ENCODE results near the gene NPHP4. TPM values are rescaled to one million over a fixed set of nuclear protein-coding genes. Genes with fewer than 3 reads are reported as not detected.

Gene NPHP4
- polyA plus RNA-seq, 3 donors, result 0.39 to 13.7 (median 1.2) TPM

DNA sequence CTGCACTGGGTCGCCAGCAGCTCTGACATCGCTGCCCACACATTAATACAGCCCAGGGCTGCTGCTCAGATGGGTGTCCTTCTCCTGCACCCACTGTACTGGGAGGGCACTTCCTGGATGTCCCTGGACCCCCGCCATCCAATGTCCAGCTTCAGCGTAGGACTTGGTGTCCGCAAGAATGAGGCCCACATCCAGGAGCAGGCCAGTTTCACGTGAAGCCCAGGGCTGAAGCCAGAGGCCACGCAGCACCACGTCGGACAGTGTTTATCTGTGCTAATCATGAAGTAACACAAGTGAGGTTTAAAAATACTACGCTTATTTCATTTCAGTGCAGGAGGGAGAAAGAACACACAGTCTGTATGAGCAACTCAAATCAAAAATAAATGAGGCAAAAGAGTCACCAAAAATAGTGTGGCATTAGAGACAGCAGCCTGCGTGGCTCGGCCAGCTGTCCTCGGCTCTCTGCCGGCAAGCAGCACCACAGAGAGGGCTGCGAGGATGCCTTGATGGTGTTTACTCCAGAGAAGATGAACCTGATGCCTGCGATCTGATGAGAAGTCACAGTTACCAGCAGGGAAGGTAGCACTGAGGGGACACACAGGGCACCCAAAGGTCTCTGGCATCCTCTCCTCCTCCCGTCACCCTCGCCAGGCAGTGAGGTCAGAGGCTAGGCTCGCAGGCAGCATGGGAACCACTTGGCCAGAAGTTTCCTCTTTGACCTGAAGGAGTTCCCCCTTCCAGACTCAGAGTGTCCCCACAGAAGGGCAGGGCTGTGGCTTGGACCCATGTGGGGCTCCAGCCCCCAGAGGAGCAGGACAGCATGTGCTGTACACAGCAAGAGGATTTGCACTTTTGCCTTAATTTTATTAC lies 22.1 kb upstream of the NPHP4 start:
- Histone ChIP-seq H3K9me3 (replicated peaks in 1 of 2; ENCODE audit: control insufficient read depth in 1 of 2, insufficient read depth in 1 of 2, low read length in 2 of 2) (no peaks in the 10 kb centered on the region), H3K79me2 (ENCODE audit: insufficient read depth, low read length) (no peaks in the 10 kb centered on the region), H3K4me1 (ENCODE audit: control insufficient read depth in 1 of 2, insufficient read depth in 2 of 2, low read length in 2 of 2) (peaks cover 16 to 23% of the 10 kb centered on the region in 2 donors), H4K20me1 (ENCODE audit: insufficient read depth, low read length) (peaks cover 10% of the 10 kb centered on the region), H3K4me2 (replicated peaks; ENCODE audit: extremely low read depth, low read length, poor library complexity, severe bottlenecking) (no peak overlapping the region), H3K27ac (ENCODE audit: low read depth in 1 of 2, low read length in 2 of 2) (peak overlapping the region; percentile 29 to 73), H3K4me3 (replicated peaks in 1 of 3; ENCODE audit: low read depth in 2 of 3, low read length in 3 of 3) (no peak overlapping the region), H2AFZ (ENCODE audit: insufficient read depth, low read depth, low read length, poor library complexity, severe bottlenecking) (no peak overlapping the region), H3K9ac (ENCODE audit: insufficient read depth, low read length, poor library complexity, severe bottlenecking) (peak overlapping the region; percentile 6), H3K27me3 (ENCODE audit: control insufficient read depth in 2 of 2, insufficient read depth in 2 of 2, low read length in 2 of 2) (no peaks in the 10 kb centered on the region), H3K36me3 (replicated peaks in 1 of 2; ENCODE audit: control insufficient read depth in 1 of 2, insufficient read depth in 2 of 2, low read length in 2 of 2) (peaks cover 0 to 24% of the 10 kb centered on the region in 2 donors)
- H3K27ac Mint-ChIP-seq, result peak overlapping the region; percentile 68 to 91 (median 81)
- peaks cover 20 to 35% of the 10 kb centered on the region in 2 donors for H3K36me3 Mint-ChIP-seq
- H3K4me1 Mint-ChIP-seq, result peaks cover 20% of the 10 kb centered on the region
- 82% methylated on average over 18 of the region's 19 CpGs for WGBS (ENCODE audit: insufficient coverage)
- intact Hi-C loops (cut with micrococcal nuclease), result no loop called here
- peaks cover 0 to 3% (median 2%) of the 10 kb centered on the region in 3 donors for H3K27me3 Mint-ChIP-seq (ENCODE audit: low read depth in 3 of 3)
- peak; percentile 68 to 76 (median 73) for DNase-seq
- peak overlapping the region; percentile 24 to 76 for H3K4me3 Mint-ChIP-seq
- peaks cover 0 to 2% (median 0%) of the 10 kb centered on the region in 7 donors for H3K9me3 Mint-ChIP-seq
- TF ChIP-seq, protein P1, sequence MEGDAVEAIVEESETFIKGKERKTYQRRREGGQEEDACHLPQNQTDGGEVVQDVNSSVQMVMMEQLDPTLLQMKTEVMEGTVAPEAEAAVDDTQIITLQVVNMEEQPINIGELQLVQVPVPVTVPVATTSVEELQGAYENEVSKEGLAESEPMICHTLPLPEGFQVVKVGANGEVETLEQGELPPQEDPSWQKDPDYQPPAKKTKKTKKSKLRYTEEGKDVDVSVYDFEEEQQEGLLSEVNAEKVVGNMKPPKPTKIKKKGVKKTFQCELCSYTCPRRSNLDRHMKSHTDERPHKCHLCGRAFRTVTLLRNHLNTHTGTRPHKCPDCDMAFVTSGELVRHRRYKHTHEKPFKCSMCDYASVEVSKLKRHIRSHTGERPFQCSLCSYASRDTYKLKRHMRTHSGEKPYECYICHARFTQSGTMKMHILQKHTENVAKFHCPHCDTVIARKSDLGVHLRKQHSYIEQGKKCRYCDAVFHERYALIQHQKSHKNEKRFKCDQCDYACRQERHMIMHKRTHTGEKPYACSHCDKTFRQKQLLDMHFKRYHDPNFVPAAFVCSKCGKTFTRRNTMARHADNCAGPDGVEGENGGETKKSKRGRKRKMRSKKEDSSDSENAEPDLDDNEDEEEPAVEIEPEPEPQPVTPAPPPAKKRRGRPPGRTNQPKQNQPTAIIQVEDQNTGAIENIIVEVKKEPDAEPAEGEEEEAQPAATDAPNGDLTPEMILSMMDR (IDR thresholded peaks at IDR 0.05), result no peak

DNA sequence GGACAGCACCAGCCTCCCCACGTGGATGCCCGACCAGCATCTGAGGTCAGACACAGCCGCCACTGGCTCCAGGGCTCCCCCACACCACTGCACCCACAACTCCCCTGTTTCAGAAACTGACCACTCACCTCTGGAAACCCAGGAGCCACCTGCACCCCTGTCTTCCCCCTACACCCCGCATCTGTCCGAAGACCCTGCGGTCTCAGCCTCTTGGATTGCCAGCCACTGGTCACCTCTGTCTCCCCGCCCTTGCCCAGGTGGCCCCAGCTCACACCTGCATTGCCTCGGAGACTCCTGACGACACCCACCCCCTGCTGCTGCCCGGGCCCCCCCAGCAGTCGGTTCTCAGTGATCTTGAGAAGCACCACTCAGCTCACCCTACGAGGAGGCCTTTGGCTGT lies 21.3 kb upstream of the NPHP4 start:
- Histone ChIP-seq H4K20me1 (ENCODE audit: insufficient read depth, low read length) (peaks cover 18% of the 10 kb centered on the region), H3K9me3 (replicated peaks in 1 of 2; ENCODE audit: control insufficient read depth in 1 of 2, insufficient read depth in 1 of 2, low read length in 2 of 2) (no peaks in the 10 kb centered on the region), H3K4me3 (replicated peaks in 1 of 3; ENCODE audit: low read depth in 2 of 3, low read length in 3 of 3) (no peak overlapping the region), H3K36me3 (replicated peaks in 1 of 2; ENCODE audit: control insufficient read depth in 1 of 2, insufficient read depth in 2 of 2, low read length in 2 of 2) (peaks cover 0 to 22% of the 10 kb centered on the region in 2 donors), H2AFZ (ENCODE audit: insufficient read depth, low read depth, low read length, poor library complexity, severe bottlenecking) (no peak overlapping the region), H3K79me2 (ENCODE audit: insufficient read depth, low read length) (no peaks in the 10 kb centered on the region), H3K4me1 (ENCODE audit: control insufficient read depth in 1 of 2, insufficient read depth in 2 of 2, low read length in 2 of 2) (peaks cover 16 to 29% of the 10 kb centered on the region in 2 donors), H3K27ac (ENCODE audit: low read depth in 1 of 2, low read length in 2 of 2) (peak overlapping the region in 1 of 2 donors; percentile 73), H3K4me2 (replicated peaks; ENCODE audit: extremely low read depth, low read length, poor library complexity, severe bottlenecking) (no peak overlapping the region), H3K9ac (ENCODE audit: insufficient read depth, low read length, poor library complexity, severe bottlenecking) (no peak overlapping the region), H3K27me3 (ENCODE audit: control insufficient read depth in 2 of 2, insufficient read depth in 2 of 2, low read length in 2 of 2) (no peaks in the 10 kb centered on the region)
- WGBS (ENCODE audit: insufficient coverage), result 96% methylated on average over 11 of the region's 12 CpGs
- intact Hi-C loops (cut with micrococcal nuclease), result no loop called here
- peaks cover 18 to 35% of the 10 kb centered on the region in 2 donors for H3K36me3 Mint-ChIP-seq
- peaks cover 0 to 2% (median 0%) of the 10 kb centered on the region in 7 donors for H3K9me3 Mint-ChIP-seq
- no peak for DNase-seq
- TF ChIP-seq, protein P1 (IDR thresholded peaks at IDR 0.05), result no peak
- H3K27ac Mint-ChIP-seq, result peak overlapping the region in 4 of 7 donors; percentile 42 to 80 (median 60)
- H3K4me3 Mint-ChIP-seq, result no peak overlapping the region
- H3K27me3 Mint-ChIP-seq (ENCODE audit: low read depth in 3 of 3), result peaks cover 0 to 3% (median 2%) of the 10 kb centered on the region in 3 donors
- H3K4me1 Mint-ChIP-seq, result peaks cover 23% of the 10 kb centered on the region
